ENCODE measurements around the gene GAREM1. TPM values are rescaled to one million over a fixed set of nuclear protein-coding genes. Genes with fewer than 3 reads are reported as not detected.
"Not testable (repeated sequence)": the region's sequence is repeated elsewhere in the genome, so short reads cannot be mapped to it uniquely, and the experiment has no call there.

The GAREM1 gene
- total RNA-seq, 1 donor from 2014 or later = 1.7 TPM

DNA sequence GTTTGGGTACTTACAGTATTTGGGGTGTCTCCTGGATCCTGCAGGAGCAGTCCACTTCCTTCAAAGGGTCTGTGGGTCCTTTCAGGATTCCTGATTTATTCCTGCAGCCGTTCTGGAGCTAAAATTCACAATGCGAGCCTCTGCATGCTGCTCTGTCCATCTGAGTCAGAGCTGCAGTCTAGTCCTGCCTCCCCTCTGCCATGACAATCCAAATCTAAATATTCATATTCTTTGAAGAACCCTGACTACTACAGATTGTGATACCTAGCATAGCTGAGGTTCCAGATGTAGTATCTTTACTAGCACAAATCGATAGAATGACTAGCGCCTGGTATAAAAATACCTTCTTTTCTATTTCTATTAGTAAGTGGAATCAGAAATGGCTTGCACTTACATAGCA, 31.3 kb upstream of the GAREM1 start:
- Mint-ChIP-seq H3K27ac (ENCODE audit: unreplicated experiment) (no peak overlapping the region), H3K27me3 (ENCODE audit: unreplicated experiment) (peaks cover 11% of the 10 kb centered on the region), H3K9me3 (ENCODE audit: unreplicated experiment) (no peaks in the 10 kb centered on the region), H3K36me3 (ENCODE audit: unreplicated experiment) (no peaks in the 10 kb centered on the region), H3K4me1 (ENCODE audit: unreplicated experiment) (no peaks in the 10 kb centered on the region), H3K4me3 (ENCODE audit: unreplicated experiment) (no peak overlapping the region)
- no peak for DNase-seq (ENCODE audit: extremely low spot score, unreplicated experiment)
- no peak for TF ChIP-seq CTCF (IDR thresholded peaks at IDR 0.05)

DNA sequence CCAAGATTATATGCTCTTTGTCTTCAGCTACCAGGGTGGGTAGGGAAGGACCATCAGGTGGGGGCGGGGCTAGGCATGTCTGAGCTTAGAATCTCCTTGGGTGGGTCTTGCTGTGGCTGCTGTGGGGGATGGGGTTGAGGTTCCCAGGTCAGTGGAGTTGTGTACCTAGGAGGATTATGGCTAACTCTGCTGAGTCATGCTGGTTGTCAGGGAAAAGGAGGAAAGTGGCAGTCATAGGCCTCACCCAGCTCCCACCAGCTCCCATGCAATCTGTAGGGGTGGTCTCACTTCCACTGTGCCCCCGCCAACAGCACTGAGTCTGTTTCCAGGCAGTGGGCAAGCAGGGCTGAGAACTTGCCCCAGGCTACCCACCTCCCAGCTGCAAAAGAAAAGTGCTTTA, 30.6 kb upstream of the GAREM1 start:
- H3K27ac Mint-ChIP-seq (ENCODE audit: unreplicated experiment); H3K9me3 Mint-ChIP-seq (ENCODE audit: unreplicated experiment); DNase-seq (ENCODE audit: extremely low spot score, unreplicated experiment); H3K4me3 Mint-ChIP-seq (ENCODE audit: unreplicated experiment); H3K36me3 Mint-ChIP-seq (ENCODE audit: unreplicated experiment); H3K4me1 Mint-ChIP-seq (ENCODE audit: unreplicated experiment): not testable (repeated sequence)
- peaks cover 13% of the 10 kb centered on the region for H3K27me3 Mint-ChIP-seq (ENCODE audit: unreplicated experiment)

- H3K4me3 Mint-ChIP-seq (ENCODE audit: unreplicated experiment) = no peak overlapping the region
- no peak overlapping the region for H3K27ac Mint-ChIP-seq (ENCODE audit: unreplicated experiment)
- H3K27me3 Mint-ChIP-seq (ENCODE audit: unreplicated experiment) = peaks cover 42% of the 10 kb centered on the region
- no peaks in the 10 kb centered on the region for H3K4me1 Mint-ChIP-seq (ENCODE audit: unreplicated experiment)
- no peaks in the 10 kb centered on the region for H3K9me3 Mint-ChIP-seq (ENCODE audit: unreplicated experiment)
- DNase-seq (ENCODE audit: extremely low spot score, unreplicated experiment) = no peak
- H3K36me3 Mint-ChIP-seq (ENCODE audit: unreplicated experiment) = no peaks in the 10 kb centered on the region
- no peak for TF ChIP-seq CTCF (IDR thresholded peaks at IDR 0.05)
Measured at GRCh38 chr18:32483002-32483401, 12.3 kb upstream of the GAREM1 start.

GRCh38 chr18:32482117-32482516, 11.4 kb upstream of the GAREM1 start:
- H3K27me3 Mint-ChIP-seq (ENCODE audit: unreplicated experiment) = peaks cover 41% of the 10 kb centered on the region
- no peaks in the 10 kb centered on the region for H3K9me3 Mint-ChIP-seq (ENCODE audit: unreplicated experiment)
- DNase-seq (ENCODE audit: extremely low spot score, unreplicated experiment) = no peak
- H3K27ac Mint-ChIP-seq (ENCODE audit: unreplicated experiment) = no peak overlapping the region
- TF ChIP-seq CTCF (IDR thresholded peaks at IDR 0.05) = no peak
- no peak overlapping the region for H3K4me3 Mint-ChIP-seq (ENCODE audit: unreplicated experiment)
- no peaks in the 10 kb centered on the region for H3K4me1 Mint-ChIP-seq (ENCODE audit: unreplicated experiment)
- H3K36me3 Mint-ChIP-seq (ENCODE audit: unreplicated experiment) = no peaks in the 10 kb centered on the region

- H3K27me3 Mint-ChIP-seq (ENCODE audit: unreplicated experiment) = peaks cover 39% of the 10 kb centered on the region
- no peaks in the 10 kb centered on the region for H3K36me3 Mint-ChIP-seq (ENCODE audit: unreplicated experiment)
- H3K9me3 Mint-ChIP-seq (ENCODE audit: unreplicated experiment) = no peaks in the 10 kb centered on the region
- no peak overlapping the region for H3K27ac Mint-ChIP-seq (ENCODE audit: unreplicated experiment)
- no peak overlapping the region for H3K4me3 Mint-ChIP-seq (ENCODE audit: unreplicated experiment)
- H3K4me1 Mint-ChIP-seq (ENCODE audit: unreplicated experiment) = no peaks in the 10 kb centered on the region
- DNase-seq (ENCODE audit: extremely low spot score, unreplicated experiment) = no peak
- no peak for TF ChIP-seq CTCF (IDR thresholded peaks at IDR 0.05)
Measured at GRCh38 chr18:32480581-32480980, 9.9 kb upstream of the GAREM1 start.

DNA sequence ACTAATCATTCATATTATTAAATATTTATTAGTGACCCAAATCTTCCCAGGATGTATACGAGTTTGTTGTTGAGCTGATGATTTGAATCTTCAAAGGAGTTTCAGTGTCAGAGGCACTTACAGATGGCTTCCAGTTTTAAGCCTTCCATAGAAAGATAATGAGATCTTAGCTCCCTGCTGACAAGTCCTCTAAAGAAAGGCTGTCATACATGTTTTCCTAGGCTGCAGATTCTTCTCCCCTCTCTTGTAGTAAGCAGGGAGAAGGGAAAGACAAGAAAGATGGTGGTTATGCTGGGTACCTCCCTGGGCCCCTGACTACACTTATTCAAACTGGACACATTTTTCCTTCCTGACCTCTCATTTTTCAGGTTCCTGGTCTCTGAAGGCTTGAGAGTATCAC, 8.1 kb upstream of the GAREM1 start:
- Mint-ChIP-seq H3K4me3 (ENCODE audit: unreplicated experiment) (no peak overlapping the region), H3K27ac (ENCODE audit: unreplicated experiment) (no peak overlapping the region), H3K27me3 (ENCODE audit: unreplicated experiment) (peaks cover 40% of the 10 kb centered on the region), H3K36me3 (ENCODE audit: unreplicated experiment) (no peaks in the 10 kb centered on the region), H3K4me1 (ENCODE audit: unreplicated experiment) (no peaks in the 10 kb centered on the region), H3K9me3 (ENCODE audit: unreplicated experiment) (no peaks in the 10 kb centered on the region)
- DNase-seq (ENCODE audit: extremely low spot score, unreplicated experiment) = no peak
- TF ChIP-seq CTCF (IDR thresholded peaks at IDR 0.05) = no peak
